ENCODE measurements around the gene METRN. TPM values are rescaled to one million over a fixed set of nuclear protein-coding genes. Genes with fewer than 3 reads are reported as not detected.
A peak's percentile ranks its signal among the peaks of the same experiment; 100 is the strongest.

Gene METRN
- total and polyA plus RNA-seq, 2 of the 4 experiments (the other 2 are of a cell fraction): 6.1 to 48.2 TPM

- no peak for DNase-seq
- dilution Hi-C loops (cut with HindIII; ENCODE audit: low sequenced_read_pairs, unreplicated experiment) (no loop called here), intact Hi-C loops (cut with micrococcal nuclease) (no loop called here), in situ Hi-C loops (cut with MboI; ENCODE audit: low sequenced_read_pairs) (no loop called here)
- ChIA-PET CTCF (no interaction called here), POLR2A (ENCODE audit: unreplicated experiment) (no interaction called here)
- BruUV-seq (replicated peaks): no TSS peak
- H4K8ac ChIP-seq (ENCODE audit: low read depth in 2 of 2, low read length in 2 of 2): no peak overlapping the region
- no peak overlapping the region for H3K56ac ChIP-seq (ENCODE audit: extremely low read depth, insufficient read depth, low read length)
- H2BK15ac ChIP-seq (ENCODE audit: low read depth, low read length): no peak overlapping the region
- H4K91ac ChIP-seq (ENCODE audit: insufficient read depth, low read depth, low read length): no peak overlapping the region
- 47% methylated on average over 3 of the region's 9 CpGs; no CpG with 5 or more reads in 1 of the 2 experiments for WGBS, 2 experiments (ENCODE audit: extremely low coverage in 2 of 2, insufficient read length in 1 of 2)
- H2BK5ac ChIP-seq (ENCODE audit: low read depth, low read length, poor library complexity, severe bottlenecking): no peak overlapping the region
- H2AK9ac ChIP-seq (replicated peaks; ENCODE audit: low read depth, low read length, poor library complexity): peak overlapping the region; percentile 24
- ATAC-seq (ENCODE audit: low read depth): no peak
- H2BK120ac ChIP-seq (ENCODE audit: low read depth, low read length): no peak overlapping the region
- no peak overlapping the region for H2AFZ ChIP-seq (replicated peaks; ENCODE audit: low read length, poor library complexity)
- no peak overlapping the region for H3K9ac ChIP-seq (ENCODE audit: low read depth, low read length)
- no peaks in the 10 kb centered on the region for H3K4me1 ChIP-seq (ENCODE audit: control insufficient read depth, insufficient read depth, low read length)
- no peaks in the 10 kb centered on the region for H3K9me3 ChIP-seq (ENCODE audit: control insufficient read depth, insufficient read depth, low read length)
- no peak overlapping the region for H2BK20ac ChIP-seq (ENCODE audit: low read depth, low read length)
- peaks cover 11% of the 10 kb centered on the region for H3K27me3 ChIP-seq (ENCODE audit: control insufficient read depth, insufficient read depth, low read length)
- H3K4ac ChIP-seq (ENCODE audit: low read depth, low read length): no peak overlapping the region
- H3K36me3 ChIP-seq (ENCODE audit: control insufficient read depth, insufficient read depth, low read length): no peaks in the 10 kb centered on the region
- H3K18ac ChIP-seq (ENCODE audit: low read depth, low read length): no peak overlapping the region
- H4K5ac ChIP-seq (ENCODE audit: low read depth, low read length): no peak overlapping the region
- no peak overlapping the region for H2AK5ac ChIP-seq (ENCODE audit: low read depth, low read length)
- TF ChIP-seq RCOR1 (IDR thresholded peaks at IDR 0.05; ENCODE audit: insufficient replicate concordance, low read length): no peak
- TF ChIP-seq MAZ (IDR thresholded peaks at IDR 0.05; ENCODE audit: borderline replicate concordance, low read depth, low read length): no peak
- TF ChIP-seq FOS (IDR thresholded peaks at IDR 0.05; ENCODE audit: low read depth, low read length): no peak
- no peak for TF ChIP-seq CEBPB (IDR thresholded peaks at IDR 0.05; ENCODE audit: low read depth, low read length)
- TF ChIP-seq RAD21 (IDR thresholded peaks at IDR 0.05; ENCODE audit: low read length): no peak
- no peak for TF ChIP-seq MXI1 (IDR thresholded peaks at IDR 0.05; ENCODE audit: borderline replicate concordance, low read depth, low read length)
- TF ChIP-seq POLR2A (IDR thresholded peaks at IDR 0.05; ENCODE audit: low read depth, low read length): no peak
- TF ChIP-seq RFX5 (IDR thresholded peaks at IDR 0.05; ENCODE audit: low read depth, low read length): no peak
- no peak for TF ChIP-seq MAFK (IDR thresholded peaks at IDR 0.05; ENCODE audit: low read depth, low read length)
- TF ChIP-seq SMC3 (IDR thresholded peaks at IDR 0.05; ENCODE audit: low read depth, low read length): no peak
- TF ChIP-seq ELK1 (IDR thresholded peaks at IDR 0.05; ENCODE audit: borderline replicate concordance, low read depth, low read length): no peak
- TF ChIP-seq NFE2L2 (IDR thresholded peaks at IDR 0.05; ENCODE audit: low read depth, low read length): no peak
- TF ChIP-seq USF2 (IDR thresholded peaks at IDR 0.05; ENCODE audit: low read depth, low read length): no peak
- TF ChIP-seq CTCF (conservative IDR thresholded peaks at IDR 0.05; ENCODE audit: low read depth, low read length): no peak
- no peak for TF ChIP-seq CHD1 (IDR thresholded peaks at IDR 0.05; ENCODE audit: low read depth, low read length)
- TF ChIP-seq BHLHE40 (IDR thresholded peaks at IDR 0.05; ENCODE audit: low read depth, low read length): no peak
- no peaks in the 10 kb centered on the region for H4K20me1 ChIP-seq (ENCODE audit: insufficient read depth, low read length)
- no peak overlapping the region for H3K4me2 ChIP-seq (ENCODE audit: low read depth, low read length)
- no peak overlapping the region for H3K27ac ChIP-seq (ENCODE audit: insufficient read depth, low read length)
- H3K4me3 ChIP-seq (ENCODE audit: insufficient read depth, low read depth, low read length): no peak overlapping the region
- no peaks in the 10 kb centered on the region for H3K79me1 ChIP-seq (ENCODE audit: low read depth in 1 of 2, low read length in 2 of 2)
- H3K23ac ChIP-seq (ENCODE audit: low read depth, low read length): no peak overlapping the region
- no peaks in the 10 kb centered on the region for H3K9me1 ChIP-seq (ENCODE audit: insufficient read depth, low read length)
- H3K14ac ChIP-seq (replicated peaks; ENCODE audit: low read depth, low read length): no peak overlapping the region
Measured at GRCh38 chr16:750485-750884, 35.6 kb downstream of the METRN start.
